GM23338 (cell line): ENCODE measurements around the gene PJA2. TPM values are rescaled to one million over a fixed set of nuclear protein-coding genes. Genes with fewer than 3 reads are reported as not detected.

Experiments
- ATAC-seq: fragments of 200-7000 bp; cut with Tn5 transposase; 3 replicates; pipeline ENCODE4 v1.9.1; 2020
- DNase-seq: peaks from one replicate; pipeline ENCODE4 v3.0.0-alpha.2; 2015; ENCODE audit warnings: low spot score
- H2AFZ ChIP-seq: fragments of 200-600 bp; sonication (generic); 2 replicates; pipeline ENCODE4 v1.8.0; 2016; ENCODE audit warnings: antibody characterized with exemption, mild to moderate bottlenecking, moderate library complexity
- H3F3A ChIP-seq: fragments of 200-600 bp; sonication (generic); replicated peaks from 2 replicates; pipeline ENCODE4 v1.8.0; 2017; ENCODE audit warnings: antibody characterized with exemption, mixed run types, low read depth
- H3K27ac ChIP-seq: fragments of 200-600 bp; sonication (generic); 2 replicates; pipeline ENCODE4 v1.6.1; 2016; ENCODE audit warnings: low read depth
- H3K27me3 ChIP-seq: fragments of 200-600 bp; sonication (generic); 2 replicates; pipeline ENCODE4 v1.8.0; 2016; ENCODE audit warnings: mild to moderate bottlenecking, mixed run types, moderate library complexity; ENCODE audit not compliant: insufficient read depth
- H3K36me3 ChIP-seq: fragments of 200-600 bp; sonication (generic); 2 replicates; pipeline ENCODE4 v1.8.0; 2016; ENCODE audit warnings: mild to moderate bottlenecking; ENCODE audit not compliant: insufficient read depth
- H3K4me1 ChIP-seq: fragments of 200-600 bp; sonication (generic); 2 replicates; pipeline ENCODE4 v1.8.0; 2016; ENCODE audit warnings: mild to moderate bottlenecking, moderate library complexity; ENCODE audit not compliant: insufficient read depth
- H3K4me2 ChIP-seq: fragments of 200-600 bp; sonication (generic); 2 replicates; pipeline ENCODE4 v1.7.1; 2017; ENCODE audit warnings: mixed run types
- H3K4me3 ChIP-seq: fragments of 200-600 bp; sonication (generic); 2 replicates; pipeline ENCODE4 v1.6.1; 2016; ENCODE audit warnings: mixed run types
- H3K79me2 ChIP-seq: fragments of 200-600 bp; sonication (generic); replicated peaks from 2 replicates; pipeline ENCODE4 v1.8.0; 2017; ENCODE audit warnings: mild to moderate bottlenecking; ENCODE audit not compliant: insufficient read depth
- H3K9me2 ChIP-seq: fragments of 200-600 bp; sonication (generic); 2 replicates; pipeline ENCODE4 v1.8.0; 2017; ENCODE audit not compliant: insufficient read depth
- H4K20me1 ChIP-seq: fragments of 200-600 bp; sonication (generic); replicated peaks from 2 replicates; pipeline ENCODE4 v1.8.0; 2017; ENCODE audit warnings: mild to moderate bottlenecking; ENCODE audit not compliant: insufficient read depth
- H3K27ac Mint-ChIP-seq: 2 replicates; pipeline ENCODE4 v1.8.0; 2020; ENCODE audit warnings: inconsistent platforms, mild to moderate bottlenecking, moderate library complexity, mixed read lengths
- H3K27me3 Mint-ChIP-seq: 3 replicates; pipeline ENCODE4 v1.8.0; 2022; ENCODE audit warnings: low read depth, mild to moderate bottlenecking, moderate library complexity, mixed read lengths, inconsistent platforms; ENCODE audit not compliant: insufficient read depth, poor library complexity
- H3K36me3 Mint-ChIP-seq: 3 replicates; pipeline ENCODE4 v1.8.0; 2021; ENCODE audit warnings: low read depth, mild to moderate bottlenecking, inconsistent platforms, moderate library complexity, mixed read lengths
- H3K4me1 Mint-ChIP-seq: 3 replicates; pipeline ENCODE4 v1.8.0; 2020; ENCODE audit warnings: mild to moderate bottlenecking, inconsistent platforms, mixed read lengths
- H3K4me3 Mint-ChIP-seq: 3 replicates; pipeline ENCODE4 v1.8.0; 2021; ENCODE audit warnings: moderate library complexity, mild to moderate bottlenecking, inconsistent platforms, mixed read lengths
- H3K9me3 Mint-ChIP-seq: 3 replicates; pipeline ENCODE4 v1.8.0; 2020; ENCODE audit warnings: moderate library complexity, mild to moderate bottlenecking, inconsistent platforms, mixed read lengths
- EZH2phosphoT487 ChIP-seq: fragments of 200-600 bp; sonication (generic); IDR thresholded peaks from one replicate; pipeline ENCODE4 v1.8.1; 2018; ENCODE audit warnings: antibody characterized with exemption; ENCODE audit not compliant: unreplicated experiment
- JUNB ChIP-seq: IDR thresholded peaks from one replicate; pipeline ENCODE4 v1.6.1; 2016; ENCODE audit warnings: antibody characterized with exemption; ENCODE audit not compliant: unreplicated experiment
- NANOG ChIP-seq: IDR thresholded peaks from 2 replicates; pipeline ENCODE4 v1.6.1; 2016; ENCODE audit warnings: antibody characterized with exemption, borderline replicate concordance
- POLR2AphosphoS5 ChIP-seq: IDR thresholded peaks from 2 replicates; pipeline ENCODE4 v1.6.1; 2016; ENCODE audit warnings: antibody characterized with exemption, low read depth
- STAT1 ChIP-seq: IDR thresholded peaks from one replicate; pipeline ENCODE4 v1.6.1; 2016; ENCODE audit warnings: antibody characterized with exemption; ENCODE audit not compliant: unreplicated experiment
- ZNF114 ChIP-seq: fragments of 250-450 bp; sonication (Bioruptor Pico); IDR thresholded peaks from 2 replicates; pipeline ENCODE4 v1.5.0; 2020; ENCODE audit warnings: mild to moderate bottlenecking, moderate library complexity
- ZNF331 ChIP-seq: fragments of 250-450 bp; sonication (Bioruptor Pico); IDR thresholded peaks from 2 replicates; pipeline ENCODE4 v1.5.0; 2020; ENCODE audit warnings: low read depth, mild to moderate bottlenecking, moderate library complexity
- polyA plus RNA-seq: library from polyadenylated mRNA; unstranded; fragments of >200 nt; fragmentation: Nextera tagmentation; extraction: Ambion mirVana; gene quantifications from 2 replicates; pipeline ENCODE4 v1.2.1, GENCODE V29; 2016
- total RNA-seq: library from RNA; depleted of rRNA; stranded (reverse); fragments of >200 nt; shearing (Covaris generic); gene quantifications from 2 replicates; pipeline ENCODE4 v1.2.3, GENCODE V29; 2014
- TF ChIP-seq, protein P1 (sequence below): fragments of 250-450 bp; sonication (Bioruptor Pico); IDR thresholded peaks from 2 replicates; pipeline ENCODE4 v1.5.0; 2020; ENCODE audit warnings: mild to moderate bottlenecking, moderate library complexity
- TF ChIP-seq, protein P2 (sequence below): IDR thresholded peaks from 2 replicates; pipeline ENCODE4 v1.6.1; 2016; ENCODE audit warnings: antibody characterized with exemption
- TF ChIP-seq, protein P3 (sequence below), 2 experiments: fragments of 200-600 bp in 1 of 2; sonication (generic) in 1 of 2; conservative IDR thresholded peaks; 2 replicates each; pipeline versions ENCODE4 v1.5.1 to v1.6.1; 2016 to 2017; ENCODE audit warnings: antibody characterized with exemption in 2 of 2, low read depth in 2 of 2, mild to moderate bottlenecking in 2 of 2, moderate library complexity in 1 of 2
- TF ChIP-seq, protein P4 (sequence below): IDR thresholded peaks from one replicate; pipeline ENCODE4 v1.6.1; 2018; ENCODE audit warnings: antibody characterized with exemption; ENCODE audit not compliant: unreplicated experiment

The PJA2 gene
- total and polyA plus RNA-seq, 2 experiments from 2014 or later: 31.5 to 65.3 TPM

DNA sequence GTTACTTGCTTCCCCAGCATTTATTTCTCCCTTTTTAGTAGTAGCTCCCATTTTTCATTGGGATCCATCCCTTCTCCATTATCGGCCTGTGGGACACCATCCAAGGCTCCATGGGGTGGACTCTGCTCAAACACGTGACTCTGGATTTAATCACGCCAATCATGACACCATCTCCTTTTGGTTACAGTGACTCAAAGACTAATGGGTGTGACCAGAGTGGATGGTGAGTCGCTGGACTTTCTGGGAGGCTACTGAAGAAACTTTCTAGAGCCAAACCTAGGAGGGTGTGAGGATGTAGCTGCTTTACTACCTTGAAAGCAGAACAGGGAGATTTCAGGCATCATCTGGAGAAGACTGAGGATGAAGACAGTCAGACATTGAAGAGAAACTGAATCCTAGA lies 93.1 kb downstream of the PJA2 start (continued):
- TF ChIP-seq, protein P1, sequence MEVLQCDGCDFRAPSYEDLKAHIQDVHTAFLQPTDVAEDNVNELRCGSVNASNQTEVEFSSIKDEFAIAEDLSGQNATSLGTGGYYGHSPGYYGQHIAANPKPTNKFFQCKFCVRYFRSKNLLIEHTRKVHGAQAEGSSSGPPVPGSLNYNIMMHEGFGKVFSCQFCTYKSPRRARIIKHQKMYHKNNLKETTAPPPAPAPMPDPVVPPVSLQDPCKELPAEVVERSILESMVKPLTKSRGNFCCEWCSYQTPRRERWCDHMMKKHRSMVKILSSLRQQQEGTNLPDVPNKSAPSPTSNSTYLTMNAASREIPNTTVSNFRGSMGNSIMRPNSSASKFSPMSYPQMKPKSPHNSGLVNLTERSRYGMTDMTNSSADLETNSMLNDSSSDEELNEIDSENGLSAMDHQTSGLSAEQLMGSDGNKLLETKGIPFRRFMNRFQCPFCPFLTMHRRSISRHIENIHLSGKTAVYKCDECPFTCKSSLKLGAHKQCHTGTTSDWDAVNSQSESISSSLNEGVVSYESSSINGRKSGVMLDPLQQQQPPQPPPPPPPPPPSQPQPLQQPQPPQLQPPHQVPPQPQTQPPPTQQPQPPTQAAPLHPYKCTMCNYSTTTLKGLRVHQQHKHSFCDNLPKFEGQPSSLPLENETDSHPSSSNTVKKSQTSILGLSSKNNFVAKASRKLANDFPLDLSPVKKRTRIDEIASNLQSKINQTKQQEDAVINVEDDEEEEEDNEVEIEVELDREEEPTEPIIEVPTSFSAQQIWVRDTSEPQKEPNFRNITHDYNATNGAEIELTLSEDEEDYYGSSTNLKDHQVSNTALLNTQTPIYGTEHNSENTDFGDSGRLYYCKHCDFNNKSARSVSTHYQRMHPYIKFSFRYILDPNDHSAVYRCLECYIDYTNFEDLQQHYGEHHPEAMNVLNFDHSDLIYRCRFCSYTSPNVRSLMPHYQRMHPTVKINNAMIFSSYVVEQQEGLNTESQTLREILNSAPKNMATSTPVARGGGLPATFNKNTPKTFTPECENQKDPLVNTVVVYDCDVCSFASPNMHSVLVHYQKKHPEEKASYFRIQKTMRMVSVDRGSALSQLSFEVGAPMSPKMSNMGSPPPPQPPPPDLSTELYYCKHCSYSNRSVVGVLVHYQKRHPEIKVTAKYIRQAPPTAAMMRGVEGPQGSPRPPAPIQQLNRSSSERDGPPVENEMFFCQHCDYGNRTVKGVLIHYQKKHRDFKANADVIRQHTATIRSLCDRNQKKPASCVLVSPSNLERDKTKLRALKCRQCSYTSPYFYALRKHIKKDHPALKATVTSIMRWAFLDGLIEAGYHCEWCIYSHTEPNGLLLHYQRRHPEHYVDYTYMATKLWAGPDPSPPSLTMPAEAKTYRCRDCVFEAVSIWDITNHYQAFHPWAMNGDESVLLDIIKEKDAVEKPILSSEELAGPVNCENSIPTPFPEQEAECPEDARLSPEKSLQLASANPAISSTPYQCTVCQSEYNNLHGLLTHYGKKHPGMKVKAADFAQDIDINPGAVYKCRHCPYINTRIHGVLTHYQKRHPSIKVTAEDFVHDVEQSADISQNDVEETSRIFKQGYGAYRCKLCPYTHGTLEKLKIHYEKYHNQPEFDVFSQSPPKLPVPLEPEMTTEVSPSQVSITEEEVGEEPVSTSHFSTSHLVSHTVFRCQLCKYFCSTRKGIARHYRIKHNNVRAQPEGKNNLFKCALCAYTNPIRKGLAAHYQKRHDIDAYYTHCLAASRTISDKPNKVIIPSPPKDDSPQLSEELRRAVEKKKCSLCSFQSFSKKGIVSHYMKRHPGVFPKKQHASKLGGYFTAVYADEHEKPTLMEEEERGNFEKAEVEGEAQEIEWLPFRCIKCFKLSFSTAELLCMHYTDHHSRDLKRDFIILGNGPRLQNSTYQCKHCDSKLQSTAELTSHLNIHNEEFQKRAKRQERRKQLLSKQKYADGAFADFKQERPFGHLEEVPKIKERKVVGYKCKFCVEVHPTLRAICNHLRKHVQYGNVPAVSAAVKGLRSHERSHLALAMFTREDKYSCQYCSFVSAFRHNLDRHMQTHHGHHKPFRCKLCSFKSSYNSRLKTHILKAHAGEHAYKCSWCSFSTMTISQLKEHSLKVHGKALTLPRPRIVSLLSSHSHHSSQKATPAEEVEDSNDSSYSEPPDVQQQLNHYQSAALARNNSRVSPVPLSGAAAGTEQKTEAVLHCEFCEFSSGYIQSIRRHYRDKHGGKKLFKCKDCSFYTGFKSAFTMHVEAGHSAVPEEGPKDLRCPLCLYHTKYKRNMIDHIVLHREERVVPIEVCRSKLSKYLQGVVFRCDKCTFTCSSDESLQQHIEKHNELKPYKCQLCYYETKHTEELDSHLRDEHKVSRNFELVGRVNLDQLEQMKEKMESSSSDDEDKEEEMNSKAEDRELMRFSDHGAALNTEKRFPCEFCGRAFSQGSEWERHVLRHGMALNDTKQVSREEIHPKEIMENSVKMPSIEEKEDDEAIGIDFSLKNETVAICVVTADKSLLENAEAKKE (CRISPR knock-in tag): no peak
- TF ChIP-seq JUNB (no peak), POLR2AphosphoS5 (no peak), EZH2phosphoT487 (no peak)
- TF ChIP-seq, protein P2, sequence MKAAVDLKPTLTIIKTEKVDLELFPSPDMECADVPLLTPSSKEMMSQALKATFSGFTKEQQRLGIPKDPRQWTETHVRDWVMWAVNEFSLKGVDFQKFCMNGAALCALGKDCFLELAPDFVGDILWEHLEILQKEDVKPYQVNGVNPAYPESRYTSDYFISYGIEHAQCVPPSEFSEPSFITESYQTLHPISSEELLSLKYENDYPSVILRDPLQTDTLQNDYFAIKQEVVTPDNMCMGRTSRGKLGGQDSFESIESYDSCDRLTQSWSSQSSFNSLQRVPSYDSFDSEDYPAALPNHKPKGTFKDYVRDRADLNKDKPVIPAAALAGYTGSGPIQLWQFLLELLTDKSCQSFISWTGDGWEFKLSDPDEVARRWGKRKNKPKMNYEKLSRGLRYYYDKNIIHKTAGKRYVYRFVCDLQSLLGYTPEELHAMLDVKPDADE: no peak
- TF ChIP-seq, protein P3, sequence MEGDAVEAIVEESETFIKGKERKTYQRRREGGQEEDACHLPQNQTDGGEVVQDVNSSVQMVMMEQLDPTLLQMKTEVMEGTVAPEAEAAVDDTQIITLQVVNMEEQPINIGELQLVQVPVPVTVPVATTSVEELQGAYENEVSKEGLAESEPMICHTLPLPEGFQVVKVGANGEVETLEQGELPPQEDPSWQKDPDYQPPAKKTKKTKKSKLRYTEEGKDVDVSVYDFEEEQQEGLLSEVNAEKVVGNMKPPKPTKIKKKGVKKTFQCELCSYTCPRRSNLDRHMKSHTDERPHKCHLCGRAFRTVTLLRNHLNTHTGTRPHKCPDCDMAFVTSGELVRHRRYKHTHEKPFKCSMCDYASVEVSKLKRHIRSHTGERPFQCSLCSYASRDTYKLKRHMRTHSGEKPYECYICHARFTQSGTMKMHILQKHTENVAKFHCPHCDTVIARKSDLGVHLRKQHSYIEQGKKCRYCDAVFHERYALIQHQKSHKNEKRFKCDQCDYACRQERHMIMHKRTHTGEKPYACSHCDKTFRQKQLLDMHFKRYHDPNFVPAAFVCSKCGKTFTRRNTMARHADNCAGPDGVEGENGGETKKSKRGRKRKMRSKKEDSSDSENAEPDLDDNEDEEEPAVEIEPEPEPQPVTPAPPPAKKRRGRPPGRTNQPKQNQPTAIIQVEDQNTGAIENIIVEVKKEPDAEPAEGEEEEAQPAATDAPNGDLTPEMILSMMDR (conservative IDR thresholded peaks at IDR 0.05; ENCODE audit: low read depth in 2 of 2): no peak

DNA sequence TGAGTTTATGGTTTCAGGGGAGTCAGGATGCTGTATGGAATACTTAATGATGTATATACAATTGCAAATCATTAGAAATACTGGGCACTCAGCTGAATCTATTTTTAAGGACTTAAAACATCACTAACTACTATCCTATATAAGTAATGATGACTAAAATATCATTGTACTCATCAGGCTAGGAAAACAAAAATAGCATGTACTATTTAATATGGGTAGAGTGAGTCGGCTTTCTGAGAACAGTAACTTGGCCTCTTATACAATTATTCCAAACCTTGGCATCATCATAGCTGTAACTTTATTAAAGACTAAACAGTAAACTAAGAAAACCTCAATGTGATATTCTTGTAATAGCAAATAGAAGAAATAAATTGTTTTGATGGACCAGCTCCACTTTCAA lies 94.5 kb downstream of the PJA2 start:
- Histone ChIP-seq H3K27me3 (no peaks in the 10 kb centered on the region), H3K79me2 (no peaks in the 10 kb centered on the region), H4K20me1 (no peaks in the 10 kb centered on the region), H3K4me1 (no peaks in the 10 kb centered on the region), H3K4me3 (no peak overlapping the region), H2AFZ (no peak overlapping the region), H3K4me2 (no peak overlapping the region), H3K36me3 (no peaks in the 10 kb centered on the region), H3F3A (no peaks in the 10 kb centered on the region), H3K27ac (no peak overlapping the region), H3K9me2 (0 out of 2 replicates have a peak, but pooled peaks cover 5% of the 10 kb centered on the region)
- H3K4me3 Mint-ChIP-seq: no peak overlapping the region
- no peak for ATAC-seq
- no peaks in the 10 kb centered on the region for H3K9me3 Mint-ChIP-seq
- H3K4me1 Mint-ChIP-seq: no peaks in the 10 kb centered on the region
- H3K36me3 Mint-ChIP-seq: no peaks in the 10 kb centered on the region; the same call in 2 of the 3 replicates
- no peak for DNase-seq
- H3K27ac Mint-ChIP-seq: no peak overlapping the region
- no peaks in the 10 kb centered on the region for H3K27me3 Mint-ChIP-seq
- TF ChIP-seq ZNF114 (no peak), ZNF331 (CRISPR knock-in tag) (no peak), STAT1 (no peak), NANOG (no peak), POLR2AphosphoS5 (no peak)
- TF ChIP-seq, protein P3 (conservative IDR thresholded peaks at IDR 0.05; ENCODE audit: low read depth in 2 of 2): no peak
- TF ChIP-seq, protein P4, sequence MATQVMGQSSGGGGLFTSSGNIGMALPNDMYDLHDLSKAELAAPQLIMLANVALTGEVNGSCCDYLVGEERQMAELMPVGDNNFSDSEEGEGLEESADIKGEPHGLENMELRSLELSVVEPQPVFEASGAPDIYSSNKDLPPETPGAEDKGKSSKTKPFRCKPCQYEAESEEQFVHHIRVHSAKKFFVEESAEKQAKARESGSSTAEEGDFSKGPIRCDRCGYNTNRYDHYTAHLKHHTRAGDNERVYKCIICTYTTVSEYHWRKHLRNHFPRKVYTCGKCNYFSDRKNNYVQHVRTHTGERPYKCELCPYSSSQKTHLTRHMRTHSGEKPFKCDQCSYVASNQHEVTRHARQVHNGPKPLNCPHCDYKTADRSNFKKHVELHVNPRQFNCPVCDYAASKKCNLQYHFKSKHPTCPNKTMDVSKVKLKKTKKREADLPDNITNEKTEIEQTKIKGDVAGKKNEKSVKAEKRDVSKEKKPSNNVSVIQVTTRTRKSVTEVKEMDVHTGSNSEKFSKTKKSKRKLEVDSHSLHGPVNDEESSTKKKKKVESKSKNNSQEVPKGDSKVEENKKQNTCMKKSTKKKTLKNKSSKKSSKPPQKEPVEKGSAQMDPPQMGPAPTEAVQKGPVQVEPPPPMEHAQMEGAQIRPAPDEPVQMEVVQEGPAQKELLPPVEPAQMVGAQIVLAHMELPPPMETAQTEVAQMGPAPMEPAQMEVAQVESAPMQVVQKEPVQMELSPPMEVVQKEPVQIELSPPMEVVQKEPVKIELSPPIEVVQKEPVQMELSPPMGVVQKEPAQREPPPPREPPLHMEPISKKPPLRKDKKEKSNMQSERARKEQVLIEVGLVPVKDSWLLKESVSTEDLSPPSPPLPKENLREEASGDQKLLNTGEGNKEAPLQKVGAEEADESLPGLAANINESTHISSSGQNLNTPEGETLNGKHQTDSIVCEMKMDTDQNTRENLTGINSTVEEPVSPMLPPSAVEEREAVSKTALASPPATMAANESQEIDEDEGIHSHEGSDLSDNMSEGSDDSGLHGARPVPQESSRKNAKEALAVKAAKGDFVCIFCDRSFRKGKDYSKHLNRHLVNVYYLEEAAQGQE: no peak
